Measurements from ENCODE around the gene MELTF.

MELTF gene

DNA sequence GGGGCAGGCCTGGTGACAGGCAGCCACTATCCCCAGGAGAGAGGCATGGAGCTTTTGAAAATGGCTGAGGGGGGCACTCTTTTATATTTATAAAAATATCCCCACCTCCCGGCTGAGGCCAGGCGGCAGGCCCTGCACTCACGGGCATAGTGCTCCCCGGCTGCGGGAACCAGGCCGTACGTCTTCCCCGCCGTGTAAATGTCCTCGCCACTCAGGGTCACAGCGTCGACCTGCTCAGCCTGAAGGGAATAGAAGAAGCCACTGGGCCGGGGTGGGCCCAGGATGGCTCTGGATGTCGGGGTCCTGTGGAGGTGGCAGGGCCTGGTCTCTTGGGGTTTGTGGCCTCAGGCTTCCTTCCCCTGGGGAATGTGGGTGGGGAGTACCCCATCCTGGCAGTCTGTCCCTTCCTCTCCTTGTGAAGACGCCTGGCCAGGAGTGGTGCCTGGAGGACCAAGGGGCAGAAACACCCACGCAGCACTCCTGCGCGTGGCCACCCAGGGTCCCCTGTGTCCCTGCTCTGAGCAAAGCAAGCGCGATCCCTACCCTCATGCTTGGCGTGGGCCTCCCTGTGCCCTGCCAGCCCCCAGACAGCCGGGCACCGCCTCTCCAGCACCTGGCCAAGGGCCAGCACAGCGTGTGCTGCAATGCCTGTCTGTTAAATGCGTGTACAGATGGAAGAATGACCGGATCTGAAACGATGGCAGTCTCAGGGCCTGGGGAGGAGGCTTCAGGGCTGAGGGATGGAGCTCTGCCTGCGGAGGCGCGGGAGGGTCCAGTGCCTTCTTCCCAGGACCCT, 18.9 kb downstream of the MELTF start:
- no peak for DNase-seq (ENCODE audit: low read depth in 3 of 3, low spot score in 1 of 3)

GRCh38 chr3:197009532-197010019, 20.0 kb downstream of the MELTF start:
- no peak for DNase-seq (ENCODE audit: low read depth in 3 of 3, low spot score in 1 of 3)

DNA sequence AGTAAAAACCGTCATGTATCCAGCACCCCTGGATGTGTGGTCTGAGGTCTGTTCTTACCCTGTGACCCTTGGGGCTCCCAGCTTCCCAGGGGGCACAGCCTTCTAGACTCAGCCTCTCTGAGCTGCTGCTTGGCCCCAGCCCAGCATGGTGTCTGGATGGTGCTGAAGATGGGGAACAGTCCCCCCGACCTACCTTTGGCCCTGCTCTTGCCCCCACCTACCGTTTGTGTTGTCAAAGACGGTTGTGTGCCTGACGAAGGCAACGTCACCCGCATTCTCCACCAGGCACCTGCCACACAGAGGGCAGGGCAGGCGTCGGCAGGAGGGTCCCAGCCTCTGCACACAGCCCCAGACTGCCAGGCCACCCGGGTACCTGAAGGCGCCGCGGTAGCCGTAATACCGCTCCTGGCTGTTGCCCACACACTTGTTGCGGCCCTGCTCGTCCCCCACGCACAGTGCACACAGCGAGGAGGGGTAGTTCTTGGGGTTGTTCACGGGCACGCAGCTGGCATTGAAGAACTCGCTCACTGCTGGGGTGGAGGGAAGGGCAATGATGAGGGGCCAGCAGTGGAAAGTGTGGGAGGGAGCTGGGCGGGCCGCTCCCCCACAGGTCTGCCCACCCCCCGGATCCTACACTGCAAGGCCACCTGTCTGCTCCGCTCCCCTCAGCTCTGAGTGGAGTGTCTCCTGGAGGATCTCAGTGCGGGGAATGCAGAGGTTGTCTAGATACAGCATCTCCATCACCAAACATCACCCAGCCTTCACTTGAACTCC, 21.0 kb downstream of the MELTF start:
- DNase-seq (ENCODE audit: low read depth in 3 of 3, low spot score in 1 of 3) = no peak

- no peak for DNase-seq (ENCODE audit: low read depth in 3 of 3, low spot score in 1 of 3)
Observed at GRCh38 chr3:197007953-197008352, 21.7 kb downstream of the MELTF start.

- DNase-seq (ENCODE audit: low read depth in 3 of 3, low spot score in 1 of 3) = no peak
Observed at GRCh38 chr3:197007296-197007940, 22.2 kb downstream of the MELTF start.

DNA sequence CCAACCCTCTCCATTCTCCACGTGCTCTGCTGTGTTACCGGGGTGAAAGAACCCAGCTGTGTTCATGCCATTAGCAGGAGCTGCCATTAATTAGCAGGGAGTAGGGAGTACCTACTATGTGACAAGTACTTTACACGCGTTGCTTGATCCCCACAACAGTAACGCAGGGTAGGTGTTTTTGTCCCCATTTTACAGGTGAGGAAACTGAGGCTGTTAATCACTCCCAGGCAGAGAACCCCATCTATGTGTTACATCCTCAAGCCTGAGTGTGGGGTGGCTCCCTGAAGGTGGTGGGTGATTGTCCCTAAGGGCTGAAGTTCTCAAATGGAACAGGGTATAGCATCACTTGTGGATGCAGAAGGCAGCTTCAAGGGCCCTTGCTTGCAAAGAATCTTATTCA, 22.8 kb downstream of the MELTF start:
- DNase-seq (ENCODE audit: low read depth in 3 of 3, low spot score in 1 of 3) = no peak

- DNase-seq (ENCODE audit: low read depth in 3 of 3, low spot score in 1 of 3) = no peak
Observed at GRCh38 chr3:197006446-197006845, 23.2 kb downstream of the MELTF start.

DNA sequence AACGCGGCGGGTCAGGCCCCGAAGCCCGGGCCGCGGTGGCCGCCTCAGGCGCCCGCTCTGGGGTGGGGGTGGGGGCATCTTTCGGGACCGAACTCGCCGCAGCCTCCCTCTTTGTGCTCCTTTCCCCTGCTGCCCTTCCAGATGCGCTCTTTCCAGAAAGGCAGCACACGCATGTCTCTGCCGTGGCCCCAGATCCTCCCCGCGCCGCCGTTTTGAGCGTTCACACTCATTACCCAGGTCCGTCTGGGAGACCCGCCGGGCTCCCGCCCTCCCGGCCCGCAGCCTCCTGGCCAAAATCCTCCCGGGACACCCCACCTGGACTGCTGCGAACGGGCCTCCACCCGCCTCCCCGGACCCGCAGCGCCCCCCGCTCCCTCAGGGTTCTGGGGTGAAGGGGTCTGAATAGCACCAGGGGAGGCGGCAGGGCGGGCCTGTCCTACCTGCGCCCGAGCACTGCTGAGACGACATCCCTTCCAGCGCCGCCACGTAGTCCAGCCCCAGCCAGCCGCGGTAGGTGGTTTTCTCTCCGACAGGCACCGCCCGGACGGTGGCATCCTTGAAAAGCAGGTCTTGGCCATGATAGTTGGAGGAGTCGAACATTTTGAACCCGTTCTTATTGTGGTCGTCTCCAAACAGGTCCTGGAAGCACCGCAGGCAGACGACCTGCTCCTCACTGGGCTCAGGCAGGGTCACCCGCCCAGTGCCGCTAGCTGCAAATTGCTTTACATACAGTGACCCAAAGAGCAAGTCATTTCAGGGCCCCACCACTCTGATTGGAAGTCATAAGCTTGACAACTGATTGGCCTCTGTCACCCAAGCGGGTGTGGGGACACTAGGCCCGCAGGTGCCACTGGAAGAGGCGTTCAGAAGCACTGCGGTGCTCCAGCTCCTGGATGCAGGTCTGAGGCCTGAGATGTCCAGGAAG, 25.9 kb downstream of the MELTF start:
- DNase-seq (ENCODE audit: low read depth in 3 of 3, low spot score in 1 of 3) = peak in 1 of 3 donors; percentile 6

DNA sequence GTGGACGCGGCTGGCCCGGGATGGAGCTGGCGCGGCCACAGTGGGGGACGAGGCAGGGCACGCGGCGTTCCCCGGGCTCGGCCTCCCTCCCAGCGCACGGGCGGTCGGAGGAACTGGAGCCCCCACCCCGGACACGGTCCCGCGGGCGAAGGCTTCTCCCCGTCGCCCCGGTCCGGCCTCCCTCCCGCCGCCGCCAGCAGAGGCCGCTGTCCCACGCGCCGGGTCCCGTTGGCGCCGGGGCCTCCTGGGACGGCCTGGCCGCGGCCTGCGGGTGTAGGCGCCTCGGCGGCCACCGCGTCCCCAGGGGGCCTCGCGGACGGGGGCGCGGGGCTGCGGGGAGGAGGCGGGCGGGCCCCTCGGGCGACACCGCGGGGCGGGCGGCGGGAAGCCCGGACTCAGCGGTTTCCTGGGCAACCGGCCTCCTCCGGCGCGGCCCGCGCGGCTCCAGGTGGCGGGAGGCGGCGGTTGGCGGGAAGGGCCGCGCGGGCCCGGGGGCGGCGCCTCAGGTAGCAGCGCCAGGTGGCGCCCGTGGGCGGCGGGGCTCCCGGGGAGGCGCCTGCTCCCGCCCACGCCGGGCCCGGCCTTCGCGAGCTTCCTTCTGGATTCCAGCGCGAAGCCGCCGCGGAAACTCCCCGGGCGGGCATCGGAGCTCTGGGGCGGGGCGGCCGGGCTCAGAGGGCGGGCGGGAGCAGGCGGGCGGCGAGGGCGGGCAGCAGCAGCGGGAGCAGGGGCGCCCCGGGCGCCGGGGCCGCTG, 26.7 kb downstream of the MELTF start:
- peak; percentile 57 to 77 (median 71) for DNase-seq (ENCODE audit: low read depth in 3 of 3, low spot score in 1 of 3)

DNA sequence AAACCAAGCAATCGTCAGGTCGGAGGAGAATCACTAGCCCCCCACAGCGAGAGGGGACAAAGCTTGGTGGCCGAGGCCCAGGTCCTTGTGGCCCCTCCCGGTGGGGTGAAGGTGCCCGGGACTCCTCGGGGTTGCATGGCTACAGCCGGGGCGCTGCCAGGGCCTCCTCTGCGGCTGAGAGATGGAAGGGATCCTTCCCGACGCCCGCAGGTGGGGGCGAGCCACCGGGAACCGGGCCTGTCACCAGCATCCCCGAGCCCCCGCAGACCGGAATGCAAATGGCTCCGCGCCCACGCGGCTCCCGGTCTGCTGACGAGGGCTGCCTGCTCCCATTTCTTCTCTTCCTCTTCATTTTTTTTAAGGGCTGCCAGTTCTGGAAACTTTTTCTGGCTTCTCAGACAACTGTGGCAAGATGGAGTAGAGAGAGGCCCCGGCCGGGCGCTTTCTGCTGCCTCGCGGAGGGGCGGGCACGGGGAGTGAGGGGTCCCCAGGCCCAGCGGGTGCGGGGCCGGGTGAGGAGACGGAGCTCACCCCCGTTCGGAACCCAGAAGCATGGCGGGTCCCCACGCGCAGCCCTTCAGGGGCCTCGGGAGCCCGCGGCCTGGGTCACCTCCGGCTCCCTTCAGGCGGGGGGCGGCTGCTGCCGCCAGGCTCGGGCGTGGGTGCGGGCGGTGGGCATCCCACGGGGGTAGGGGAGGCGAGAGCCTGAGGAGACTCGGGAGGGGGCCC, 27.5 kb downstream of the MELTF start:
- peak in 1 of 3 donors; percentile 12 for DNase-seq (ENCODE audit: low read depth in 3 of 3, low spot score in 1 of 3)

DNA sequence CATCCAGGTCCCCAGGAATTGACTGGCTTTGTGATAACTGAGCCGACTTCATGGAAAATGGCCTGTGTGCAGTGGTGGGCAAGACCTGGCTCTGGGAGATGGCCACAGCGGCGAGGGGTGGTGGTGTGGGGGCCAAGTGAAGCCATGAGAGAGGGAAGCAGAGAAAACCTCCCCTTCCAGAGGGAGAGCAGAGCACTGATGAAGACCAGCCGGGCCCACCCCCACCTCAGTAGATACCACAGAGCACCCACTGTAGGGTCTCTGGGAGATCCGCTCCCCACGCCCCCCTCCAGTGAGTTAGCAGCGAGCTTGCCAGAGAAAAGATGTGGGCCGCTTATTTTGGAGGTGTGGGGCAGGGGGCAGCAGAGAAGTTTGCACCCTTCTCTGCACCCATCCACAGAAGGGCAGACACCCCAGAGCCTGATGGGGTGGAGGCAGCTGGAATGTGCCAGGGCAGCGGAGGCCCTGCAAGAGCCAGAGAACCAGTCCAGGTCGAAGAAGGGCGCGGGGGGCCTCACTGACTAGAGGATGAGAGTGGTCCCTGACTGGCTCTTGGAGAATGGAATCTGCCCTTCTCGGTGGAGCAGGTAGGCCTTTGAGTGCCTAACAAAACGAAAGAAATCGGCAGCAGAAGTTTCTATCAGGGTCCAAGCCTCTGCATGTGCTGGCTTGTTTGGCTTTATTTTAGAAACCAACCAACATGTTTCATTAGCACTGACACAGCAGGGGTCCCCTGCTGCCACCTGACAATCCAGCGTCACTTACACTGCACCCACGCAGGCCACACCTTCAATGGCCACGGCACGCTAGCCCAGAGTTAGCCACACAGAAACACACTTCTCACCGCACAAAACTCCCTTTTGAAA, 28.3 kb downstream of the MELTF start:
- DNase-seq (ENCODE audit: low read depth in 3 of 3, low spot score in 1 of 3) = no peak

DNA sequence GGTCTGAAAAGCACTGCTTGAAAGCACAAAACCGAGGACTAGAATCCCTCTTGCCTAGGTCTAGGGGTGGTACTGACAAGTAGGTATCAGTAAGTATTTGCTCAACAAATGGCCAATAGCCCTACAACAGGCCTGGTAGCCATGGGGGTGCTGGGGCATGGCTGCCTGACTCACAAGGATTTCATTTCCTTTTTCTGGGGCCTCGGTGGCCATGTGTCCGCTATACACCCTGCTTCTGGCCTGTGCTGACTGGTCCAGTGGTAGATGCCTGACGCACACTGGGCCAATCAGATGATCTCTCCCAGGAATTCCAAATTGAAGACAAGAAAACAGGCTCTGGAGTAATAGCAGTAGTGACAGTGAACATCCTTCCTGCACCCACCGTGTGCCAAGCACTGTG, 29.4 kb downstream of the MELTF start:
- DNase-seq (ENCODE audit: low read depth in 3 of 3, low spot score in 1 of 3) = no peak

GRCh38 chr3:196998966-196999760, 30.5 kb downstream of the MELTF start:
- DNase-seq (ENCODE audit: low read depth in 3 of 3, low spot score in 1 of 3) = no peak

DNA sequence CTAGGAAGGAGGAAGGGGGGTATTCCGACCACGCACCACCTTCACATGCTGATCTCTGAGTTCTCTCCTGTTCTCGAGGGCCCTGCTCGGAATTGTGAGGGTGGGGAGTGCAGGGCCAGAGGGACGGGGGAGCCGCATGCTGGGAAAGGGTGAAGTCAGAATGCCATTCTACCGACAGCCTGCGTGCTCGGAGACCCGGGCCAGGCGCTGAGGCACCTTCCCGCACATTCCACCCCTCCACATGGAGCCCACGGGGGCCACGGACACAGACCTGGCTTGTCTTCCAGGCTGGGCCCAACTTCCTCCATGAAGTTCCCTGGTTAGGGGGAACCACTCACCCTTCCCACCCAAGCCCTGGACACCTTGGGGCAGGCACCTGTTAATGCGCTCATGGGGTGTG, 32.3 kb downstream of the MELTF start:
- DNase-seq (ENCODE audit: low read depth in 3 of 3, low spot score in 1 of 3) = no peak

- DNase-seq (ENCODE audit: low read depth in 3 of 3, low spot score in 1 of 3) = no peak
Observed at GRCh38 chr3:196996454-196997265, 33.0 kb downstream of the MELTF start.

GRCh38 chr3:196995646-196996355, 33.8 kb downstream of the MELTF start:
- no peak for DNase-seq (ENCODE audit: low read depth in 3 of 3, low spot score in 1 of 3)

Measured in stimulated activated CD4-positive, alpha-beta T cell treated with anti-CD3 and anti-CD28 coated beads, TNF-alpha, amount 100 ng/mL, for 1 hour (primary cell).